Erythroblast (primary cell): ENCODE results near the gene KRT33A.

Experiments
- GATA1 ChIP-seq: IDR thresholded peaks from 2 replicates; pipeline ENCODE4 v1.6.1; 2011; ENCODE audit warnings: low read depth, mild to moderate bottlenecking, control low read depth, low read length, moderate library complexity
- POLR2A ChIP-seq: IDR thresholded peaks from 2 replicates; pipeline ENCODE4 v1.6.1; 2011; ENCODE audit warnings: mild to moderate bottlenecking, low read length

DNA sequence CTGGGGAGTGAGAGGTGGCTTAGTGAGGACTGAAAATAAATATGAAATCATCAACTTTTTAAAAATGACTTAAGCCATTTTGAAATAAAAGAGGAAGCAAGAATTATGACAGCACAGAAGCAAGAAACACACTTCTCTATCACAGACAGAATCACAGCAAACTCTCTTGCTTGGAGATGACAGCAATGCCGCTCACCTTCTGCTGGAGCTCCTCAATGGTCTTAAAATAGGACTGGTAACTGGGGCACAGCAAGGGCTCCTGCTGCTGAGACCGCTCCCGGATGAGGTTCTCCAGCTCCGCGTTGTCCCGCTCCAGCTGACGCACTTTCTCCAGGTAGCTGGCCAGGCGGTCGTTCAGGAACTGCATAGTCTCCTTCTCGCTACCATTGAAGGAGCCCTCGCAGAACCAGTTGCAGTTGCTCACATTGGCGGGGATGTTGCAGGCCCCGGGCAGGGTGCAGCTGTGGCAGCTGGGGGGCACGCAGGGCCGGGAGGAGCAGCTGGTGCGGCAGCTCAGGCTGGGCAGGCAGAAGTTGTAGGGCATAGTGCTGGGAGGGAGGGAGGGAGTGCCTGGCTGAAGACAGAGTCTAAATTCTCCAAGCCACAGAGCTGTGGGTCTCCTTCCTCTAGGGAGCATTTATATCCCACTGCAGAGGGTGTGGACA lies 46.5 kb upstream of the KRT33A start, which contains the start of gene KRT31:
- no peak for TF ChIP-seq POLR2A
- no peak for TF ChIP-seq GATA1
